ENCODE results near the gene RNF44.

DNA sequence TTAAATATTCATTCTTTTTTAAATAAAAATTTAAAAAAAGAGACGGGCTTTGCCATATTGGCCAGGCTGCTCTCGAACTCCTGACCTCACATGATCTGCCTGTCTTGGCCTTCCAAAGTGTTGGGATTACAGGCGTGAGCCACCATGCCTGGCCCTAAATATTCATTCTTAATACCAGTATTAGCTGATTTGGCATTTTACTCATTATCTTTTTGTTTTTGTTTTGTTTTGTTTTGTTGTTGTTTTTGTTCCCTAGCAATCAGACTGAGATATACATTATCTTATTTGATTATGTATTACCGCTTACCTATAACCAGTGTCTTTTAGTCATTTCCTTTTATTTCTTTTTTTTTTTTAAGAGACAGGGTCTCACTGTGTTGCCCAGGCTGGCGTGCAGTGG lies 37.9 kb downstream of the RNF44 start:
- no peak for TF ChIP-seq CTCF (IDR thresholded peaks at IDR 0.05)
- no peak for TF ChIP-seq REST (IDR thresholded peaks at IDR 0.05; ENCODE audit: insufficient read depth in 1 of 2, low read depth in 2 of 2, low read length in 1 of 2)
- TF ChIP-seq POLR2AphosphoS5 (IDR thresholded peaks at IDR 0.05; ENCODE audit: low read depth, low read length): no peak
